GM12874 (cell line): ENCODE data around the gene DGCR8.

Experiments used
- CTCF ChIP-seq: IDR thresholded peaks from 2 replicates; pipeline ENCODE4 v1.5.1; 2011; ENCODE audit warnings: low read depth, mild to moderate bottlenecking, control low read depth, low read length, moderate library complexity; ENCODE audit not compliant: insufficient read depth

The DGCR8 gene

GRCh38 chr22:20063271-20064139, 16.5 kb upstream of the DGCR8 start:
- TF ChIP-seq CTCF = no peak

GRCh38 chr22:20064140-20064480, 15.9 kb upstream of the DGCR8 start:
- TF ChIP-seq CTCF = no peak

- no peak for TF ChIP-seq CTCF
Observed at GRCh38 chr22:20064545-20065262, 15.3 kb upstream of the DGCR8 start.

GRCh38 chr22:20065896-20066616, 14.0 kb upstream of the DGCR8 start:
- TF ChIP-seq CTCF = no peak

- no peak for TF ChIP-seq CTCF
Observed at GRCh38 chr22:20066617-20067383, 13.2 kb upstream of the DGCR8 start.

- TF ChIP-seq CTCF = no peak
Observed at GRCh38 chr22:20068640-20069039, 11.4 kb upstream of the DGCR8 start.
